ENCODE results near the gene MZT2B. TPM values are rescaled to one million over a fixed set of nuclear protein-coding genes. Genes with fewer than 3 reads are reported as not detected.
"Not testable (repeated sequence)": the region's sequence is repeated elsewhere in the genome, so short reads cannot be mapped to it uniquely, and the experiment has no call there.

Gene MZT2B
- total RNA-seq, 1 experiment from 2014 or later = 265 TPM

DNA sequence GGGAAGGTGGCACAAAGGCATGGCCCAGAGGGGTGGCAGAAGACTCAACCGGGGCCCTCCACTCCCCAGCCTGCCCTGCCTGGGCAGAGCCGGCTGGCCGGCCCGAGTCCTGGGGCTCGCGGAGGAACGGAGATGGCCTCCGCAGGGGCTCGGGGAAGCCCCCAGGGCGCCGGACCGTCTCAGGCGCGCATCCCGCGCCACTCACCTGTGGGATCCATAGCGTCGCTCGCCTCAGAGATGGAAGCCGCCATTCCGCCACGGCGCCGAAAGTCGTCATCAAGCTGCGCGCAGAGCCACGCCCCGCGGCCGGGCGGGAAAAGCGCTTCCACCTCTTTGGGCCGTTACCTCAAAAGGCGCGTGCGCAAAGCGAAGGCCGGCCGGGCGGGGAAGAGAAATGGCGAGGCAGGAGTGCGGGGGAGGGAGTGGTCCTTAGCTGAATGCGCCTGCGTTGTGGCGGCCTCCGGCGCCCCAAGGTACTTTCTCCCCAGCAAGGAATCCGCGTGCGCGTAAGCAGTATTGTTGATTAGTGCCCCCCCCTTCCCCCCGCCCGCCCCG is 660 bp upstream of the MZT2B start, which contains the start of gene SMPD4:
TSS of gene SMPD4 (minus strand) at position 278 of the 555 bp plus-strand sequence. CDS start 5,010 bp downstream, outside the sequence.
- Mint-ChIP-seq H3K9me3 (ENCODE audit: low read depth, unreplicated experiment) (no peaks in the 10 kb centered on the region), H3K36me3 (ENCODE audit: insufficient read depth, unreplicated experiment) (peaks cover 47% of the 10 kb centered on the region), H3K4me1 (ENCODE audit: low read depth, unreplicated experiment) (peaks cover 24% of the 10 kb centered on the region), H3K27ac (ENCODE audit: unreplicated experiment) (peak within 1 kb of the TSS; percentile 89), H3K4me3 (ENCODE audit: low read depth, unreplicated experiment) (peak within 1 kb of the TSS; percentile 95), H3K27me3 (ENCODE audit: unreplicated experiment) (no peaks in the 10 kb centered on the region)
- CTCF ChIA-PET = interaction anchor here (0.8 to 1.4 kb wide), 6 partner anchors 60 to 258 kb away, joined by 3 to 9 read pairs (median 5); partner anchors contain the start of gene IMP4
- DNase-seq = peak; percentile 96
- TF ChIP-seq, protein P1, sequence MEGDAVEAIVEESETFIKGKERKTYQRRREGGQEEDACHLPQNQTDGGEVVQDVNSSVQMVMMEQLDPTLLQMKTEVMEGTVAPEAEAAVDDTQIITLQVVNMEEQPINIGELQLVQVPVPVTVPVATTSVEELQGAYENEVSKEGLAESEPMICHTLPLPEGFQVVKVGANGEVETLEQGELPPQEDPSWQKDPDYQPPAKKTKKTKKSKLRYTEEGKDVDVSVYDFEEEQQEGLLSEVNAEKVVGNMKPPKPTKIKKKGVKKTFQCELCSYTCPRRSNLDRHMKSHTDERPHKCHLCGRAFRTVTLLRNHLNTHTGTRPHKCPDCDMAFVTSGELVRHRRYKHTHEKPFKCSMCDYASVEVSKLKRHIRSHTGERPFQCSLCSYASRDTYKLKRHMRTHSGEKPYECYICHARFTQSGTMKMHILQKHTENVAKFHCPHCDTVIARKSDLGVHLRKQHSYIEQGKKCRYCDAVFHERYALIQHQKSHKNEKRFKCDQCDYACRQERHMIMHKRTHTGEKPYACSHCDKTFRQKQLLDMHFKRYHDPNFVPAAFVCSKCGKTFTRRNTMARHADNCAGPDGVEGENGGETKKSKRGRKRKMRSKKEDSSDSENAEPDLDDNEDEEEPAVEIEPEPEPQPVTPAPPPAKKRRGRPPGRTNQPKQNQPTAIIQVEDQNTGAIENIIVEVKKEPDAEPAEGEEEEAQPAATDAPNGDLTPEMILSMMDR (IDR thresholded peaks at IDR 0.05; ENCODE audit: unreplicated experiment) = no peak
- intact Hi-C loops (cut with micrococcal nuclease; ENCODE audit: unreplicated experiment) = loop anchor here (5.0 to 10.0 kb wide), 3 partner anchors 63 to 151 kb away; no protein-coding TSS in a partner anchor
- BruUV-seq (replicated peaks) = no TSS peak

DNA sequence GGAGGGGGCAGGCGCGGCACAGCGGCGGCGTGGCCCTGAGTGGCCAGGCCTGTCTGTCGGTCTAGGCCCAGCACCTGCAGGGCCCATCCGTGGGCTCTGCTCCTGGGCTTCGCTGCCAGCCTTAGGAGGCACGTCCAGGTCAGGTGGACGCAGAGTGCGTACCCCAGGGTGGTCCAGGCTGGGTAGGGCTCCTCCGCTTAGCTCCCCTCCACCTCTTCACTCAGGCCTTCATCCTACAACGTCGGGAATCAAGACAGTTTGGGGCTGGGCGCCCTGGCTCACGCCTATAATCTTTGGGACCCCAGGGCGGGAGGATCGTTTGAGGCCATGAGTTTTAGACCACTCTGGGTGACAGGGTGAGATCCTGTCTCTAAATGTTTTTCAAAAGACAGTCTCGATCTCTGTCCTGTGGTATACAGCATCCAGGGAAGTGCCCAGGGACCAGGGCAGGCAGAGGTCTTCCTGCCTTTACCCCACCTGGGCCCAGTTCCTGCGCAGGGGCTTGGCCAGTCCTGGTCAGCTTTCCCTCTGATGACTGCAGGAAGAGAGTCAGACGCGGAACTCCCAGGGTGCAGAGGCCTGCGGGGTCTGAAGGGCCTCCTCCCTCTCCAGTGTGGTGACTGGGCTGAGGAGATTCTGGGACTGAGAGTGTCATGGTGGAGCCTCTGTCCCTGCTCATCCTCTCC is 907 bp downstream of the MZT2B start:
- peak; percentile 14 for DNase-seq
- H3K27me3 Mint-ChIP-seq (ENCODE audit: unreplicated experiment); CTCF ChIA-PET; BruUV-seq (replicated peaks); H3K9me3 Mint-ChIP-seq (ENCODE audit: low read depth, unreplicated experiment): not testable (repeated sequence)
- Mint-ChIP-seq H3K4me3 (ENCODE audit: low read depth, unreplicated experiment) (peak overlapping the region; percentile 95), H3K27ac (ENCODE audit: unreplicated experiment) (peak overlapping the region; percentile 48), H3K4me1 (ENCODE audit: low read depth, unreplicated experiment) (peaks cover 19% of the 10 kb centered on the region), H3K36me3 (ENCODE audit: insufficient read depth, unreplicated experiment) (peaks cover 47% of the 10 kb centered on the region)
- intact Hi-C loops (cut with micrococcal nuclease; ENCODE audit: unreplicated experiment) = loop anchor here (5.0 to 10.0 kb wide), 3 partner anchors 62 to 149 kb away; no protein-coding TSS in a partner anchor

DNA sequence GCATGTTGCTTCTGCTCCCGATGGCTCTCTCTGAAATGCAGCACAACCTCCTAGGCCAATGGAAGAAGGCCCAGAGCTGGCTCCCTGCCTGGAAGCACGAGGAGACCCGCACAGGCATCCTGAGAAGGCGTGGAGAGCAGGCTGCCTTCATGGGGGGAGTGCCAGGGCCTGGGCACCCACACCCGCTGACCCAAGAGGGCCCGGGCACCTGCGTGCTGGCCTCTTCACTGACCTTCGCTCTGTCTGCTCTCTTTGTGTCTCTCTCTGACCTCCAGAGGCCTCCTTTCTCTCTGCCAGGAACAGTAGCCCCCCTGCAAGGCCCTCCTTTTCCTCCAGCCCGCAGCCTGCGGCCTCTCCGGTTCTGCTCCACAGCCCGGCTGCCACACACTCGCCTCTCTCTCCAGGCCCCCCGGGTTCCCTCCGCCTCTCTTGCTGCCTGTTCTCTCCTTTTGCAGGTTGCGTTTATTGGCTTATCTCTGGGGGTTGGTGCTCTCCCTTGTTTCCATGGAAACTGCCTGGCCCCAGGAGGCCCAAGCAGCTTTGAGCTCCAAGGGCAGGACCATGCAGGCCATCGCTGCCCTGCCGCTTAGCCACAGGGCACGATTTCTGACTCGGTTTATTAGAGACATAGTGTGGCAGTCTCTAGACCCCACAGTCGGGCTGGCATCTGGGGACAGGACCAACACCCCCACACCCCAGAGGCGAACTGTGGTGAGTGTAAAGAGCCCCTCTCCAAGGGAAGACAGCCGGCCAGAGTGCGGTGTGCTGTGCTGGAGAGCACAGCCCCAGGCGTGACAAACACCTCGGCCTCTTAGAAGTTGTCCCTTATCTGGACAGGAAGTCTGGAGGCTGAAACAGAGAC is 1.7 kb downstream of the MZT2B start:
- peaks cover 17% of the 10 kb centered on the region for H3K4me1 Mint-ChIP-seq (ENCODE audit: low read depth, unreplicated experiment)
- peak overlapping the region; percentile 48 for H3K27ac Mint-ChIP-seq (ENCODE audit: unreplicated experiment)
- intact Hi-C loops (cut with micrococcal nuclease; ENCODE audit: unreplicated experiment) = loop anchor here (5.0 to 10.0 kb wide), 3 partner anchors 61 to 149 kb away; no protein-coding TSS in a partner anchor
- TSS peak; percentile 46 for BruUV-seq (replicated peaks)
- no peak for DNase-seq
- CTCF ChIA-PET = no interaction called here
- TF ChIP-seq, protein P1 (IDR thresholded peaks at IDR 0.05; ENCODE audit: unreplicated experiment) = no peak
- peaks cover 42% of the 10 kb centered on the region for H3K36me3 Mint-ChIP-seq (ENCODE audit: insufficient read depth, unreplicated experiment)
- H3K27me3 Mint-ChIP-seq (ENCODE audit: unreplicated experiment) = no peaks in the 10 kb centered on the region
- peak overlapping the region; percentile 95 for H3K4me3 Mint-ChIP-seq (ENCODE audit: low read depth, unreplicated experiment)
- H3K9me3 Mint-ChIP-seq (ENCODE audit: low read depth, unreplicated experiment) = no peaks in the 10 kb centered on the region

DNA sequence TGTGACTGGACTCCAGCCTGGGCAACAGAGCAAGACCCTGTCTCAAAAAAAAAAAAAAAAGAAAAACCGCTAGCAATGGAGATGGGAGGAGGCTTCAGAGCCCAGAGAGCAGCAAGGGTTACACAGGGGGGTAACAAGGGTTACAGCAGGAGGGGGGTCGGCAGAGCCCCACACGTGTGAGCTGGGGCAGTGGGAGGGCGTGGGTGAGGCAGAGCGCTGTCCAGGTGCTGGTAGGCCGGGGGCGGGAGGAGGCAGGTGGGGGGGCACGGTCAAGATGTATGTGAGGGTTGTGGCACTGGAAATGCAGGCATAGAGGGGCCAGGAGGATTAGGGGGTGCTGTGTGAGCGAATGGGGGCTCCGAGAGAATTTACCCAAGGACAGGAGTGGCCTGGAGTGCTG is 3.4 kb downstream of the MZT2B start:
- TF ChIP-seq, protein P1 (IDR thresholded peaks at IDR 0.05; ENCODE audit: unreplicated experiment) = no peak
- Mint-ChIP-seq H3K9me3 (ENCODE audit: low read depth, unreplicated experiment) (no peaks in the 10 kb centered on the region), H3K4me3 (ENCODE audit: low read depth, unreplicated experiment) (no peak overlapping the region), H3K36me3 (ENCODE audit: insufficient read depth, unreplicated experiment) (peaks cover 33% of the 10 kb centered on the region), H3K27ac (ENCODE audit: unreplicated experiment) (no peak overlapping the region), H3K4me1 (ENCODE audit: low read depth, unreplicated experiment) (peaks cover 17% of the 10 kb centered on the region), H3K27me3 (ENCODE audit: unreplicated experiment) (no peaks in the 10 kb centered on the region)
- BruUV-seq (replicated peaks) = no TSS peak
- no peak for DNase-seq
- CTCF ChIA-PET = interaction anchor here (0.7 kb wide), 1 partner anchor 319 kb away, joined by 4 read pairs; no protein-coding TSS in a partner anchor
- intact Hi-C loops (cut with micrococcal nuclease; ENCODE audit: unreplicated experiment) = loop anchor here (10.0 kb wide), 1 partner anchor 59 kb away; no protein-coding TSS in a partner anchor
